Activated CD8-positive, alpha-beta memory T cell treated with anti-CD3 and anti-CD28 coated beads, Interleukin-2, amount 50 U/mL, for 4 hours (primary cell): ENCODE measurements around the gene LAMA3.
A peak's percentile ranks its signal among the peaks of the same experiment; 100 is the strongest.

Source experiments
- DNase-seq: peaks from one replicate; pipeline ENCODE4 v3.0.0-alpha.2; 2020

The LAMA3 gene

DNA sequence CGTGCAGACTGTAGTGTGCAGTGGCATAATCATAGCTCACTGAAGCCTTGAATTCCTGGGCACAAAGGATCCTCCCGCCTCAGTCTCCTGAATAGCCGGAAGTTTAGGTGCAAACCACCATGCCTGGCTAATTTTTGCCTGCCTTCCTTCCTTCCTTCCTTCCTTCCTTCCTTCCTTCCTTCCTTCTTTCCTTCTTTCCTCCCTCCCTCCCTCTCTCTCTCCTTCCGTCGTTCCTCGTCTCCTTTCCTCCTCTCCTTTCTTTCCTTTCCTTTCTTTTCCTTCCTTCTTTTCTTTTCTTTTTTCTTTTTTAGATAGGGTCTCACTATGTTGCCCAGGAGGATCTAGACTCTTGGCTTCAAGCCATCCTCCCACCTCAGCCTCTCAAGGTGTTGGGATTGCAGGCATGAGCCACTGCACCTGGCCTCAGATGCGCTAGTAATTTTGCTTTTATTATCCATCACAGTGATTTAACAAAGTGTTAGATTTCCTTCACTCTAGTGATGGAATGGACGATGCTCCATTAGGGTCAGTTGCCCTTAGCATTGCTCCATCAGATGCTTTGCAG is 20.0 kb upstream of the LAMA3 start:
- no peak for DNase-seq

DNA sequence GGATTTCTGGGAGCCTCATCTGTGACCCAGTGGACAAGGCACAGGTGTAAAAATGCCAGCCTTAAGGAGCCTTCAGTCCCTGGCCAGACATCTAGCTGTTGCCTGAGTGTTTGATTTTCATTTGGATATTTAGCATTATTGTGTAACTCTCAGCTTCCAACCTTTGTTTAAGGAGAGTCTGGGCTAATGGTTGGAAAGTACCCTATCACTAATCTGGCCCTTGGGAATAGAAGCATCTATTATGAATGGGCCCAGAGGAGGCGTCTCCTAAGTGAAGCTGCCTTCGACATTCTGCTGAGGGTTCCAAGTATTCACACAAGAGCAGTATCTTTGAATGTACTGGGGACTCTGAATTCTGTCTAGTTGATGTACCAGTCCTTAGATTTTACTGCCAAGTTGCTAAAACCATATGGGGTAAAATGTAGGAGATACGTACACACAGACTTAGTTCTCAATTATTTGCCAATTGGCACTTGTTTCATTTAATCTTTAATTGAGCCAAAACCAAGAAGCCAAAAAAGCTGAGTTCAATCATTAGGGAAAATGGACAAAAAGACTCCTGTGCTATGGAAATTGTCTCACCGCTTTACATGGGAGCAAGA is 19.3 kb upstream of the LAMA3 start:
- no peak for DNase-seq

DNA sequence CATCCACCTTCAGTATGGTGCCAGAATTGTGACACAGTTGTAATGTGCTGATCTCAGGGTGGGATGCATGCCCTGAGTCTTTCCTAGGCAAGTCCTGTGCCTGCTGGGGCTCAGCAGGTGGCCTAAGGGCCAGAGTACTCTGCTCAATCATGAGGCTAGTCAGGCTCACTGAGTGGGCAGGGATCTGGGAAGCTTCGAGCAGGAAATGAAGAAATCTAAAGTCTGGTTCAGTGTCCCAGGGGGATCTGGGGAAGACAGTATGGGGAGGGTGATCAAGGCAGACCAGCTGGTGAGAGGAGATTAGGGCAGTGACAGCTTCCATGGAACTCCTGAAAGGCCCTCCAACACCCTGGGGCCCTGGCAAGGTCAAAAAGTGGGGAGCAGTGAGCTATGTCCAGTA is 17.7 kb upstream of the LAMA3 start:
- no peak for DNase-seq

DNA sequence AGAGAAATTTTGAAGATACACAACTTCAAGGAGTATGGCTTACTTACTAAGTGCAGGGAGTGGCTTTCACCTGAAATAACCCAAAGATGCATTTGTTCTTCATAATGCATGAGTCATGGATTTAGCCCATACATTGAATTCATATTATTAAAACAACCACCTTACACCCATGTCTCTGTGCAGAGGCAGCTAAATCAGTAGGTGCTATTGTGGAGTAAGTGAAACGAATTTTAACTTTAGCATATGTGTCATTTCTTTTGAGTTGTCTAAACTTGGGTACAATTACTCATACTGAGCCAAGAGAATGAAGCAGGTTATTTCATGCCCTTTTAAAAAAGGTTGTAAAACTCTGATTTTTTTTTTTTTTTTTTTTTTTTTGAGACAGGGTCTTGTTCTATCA is 15.5 kb upstream of the LAMA3 start:
- DNase-seq, result no peak

DNA sequence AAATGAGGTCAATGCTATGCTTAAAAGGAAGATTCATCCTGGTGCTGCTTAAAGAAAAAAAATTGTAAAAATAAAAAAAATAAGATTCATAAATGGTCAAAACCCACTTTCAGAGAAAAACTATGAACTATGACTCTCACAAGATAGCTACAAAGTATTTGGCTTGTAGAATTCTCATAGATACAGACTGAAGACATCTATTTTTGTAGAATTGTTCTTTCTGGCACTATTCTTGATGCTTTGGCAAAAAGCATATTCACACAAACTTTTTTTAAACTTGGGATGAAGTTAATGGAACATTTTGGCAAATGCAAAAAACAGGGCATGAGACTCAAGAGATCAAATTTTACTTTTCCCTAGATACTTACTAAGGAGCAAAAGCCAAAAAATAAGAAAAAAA is 14.0 kb upstream of the LAMA3 start:
- DNase-seq, result no peak

DNA sequence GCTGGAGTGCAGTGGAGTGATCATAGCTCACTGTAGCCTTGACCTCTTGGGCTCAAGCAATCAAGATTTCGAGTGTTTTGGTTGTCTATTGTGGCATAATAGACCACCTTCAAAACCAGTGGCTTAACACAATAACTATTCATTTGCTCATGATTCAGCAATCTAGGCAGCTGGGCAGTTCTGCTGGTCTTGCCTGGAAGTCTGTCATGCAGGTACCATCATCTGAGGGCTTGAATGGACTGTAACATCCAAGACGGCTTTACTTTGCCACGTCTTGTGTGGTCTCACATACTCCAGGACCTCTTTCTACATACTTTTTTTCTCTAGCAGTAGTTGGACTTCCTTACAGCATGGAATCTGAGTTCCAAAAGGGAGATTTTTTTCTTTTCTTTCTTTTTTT is 13.4 kb upstream of the LAMA3 start:
- no peak for DNase-seq

DNA sequence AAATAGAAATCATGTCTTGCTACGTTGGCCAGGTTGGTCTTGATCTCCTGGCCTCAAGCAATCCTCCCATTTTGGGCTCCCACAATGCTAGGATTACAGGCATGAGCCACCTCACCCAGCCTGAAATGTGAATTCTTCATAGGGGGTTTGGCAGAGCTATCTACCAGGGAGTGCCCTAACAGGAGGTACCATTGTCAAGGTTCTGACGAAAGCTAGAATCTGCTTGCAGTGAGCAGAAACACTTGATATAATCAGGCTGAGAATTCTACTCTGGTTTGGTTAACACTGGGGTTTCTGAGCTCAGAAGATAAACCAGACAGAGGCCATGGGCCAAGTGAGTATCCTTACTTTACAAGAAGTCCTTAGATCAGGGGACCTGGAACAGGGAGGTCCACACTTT is 7.2 kb upstream of the LAMA3 start:
- no peak for DNase-seq

DNA sequence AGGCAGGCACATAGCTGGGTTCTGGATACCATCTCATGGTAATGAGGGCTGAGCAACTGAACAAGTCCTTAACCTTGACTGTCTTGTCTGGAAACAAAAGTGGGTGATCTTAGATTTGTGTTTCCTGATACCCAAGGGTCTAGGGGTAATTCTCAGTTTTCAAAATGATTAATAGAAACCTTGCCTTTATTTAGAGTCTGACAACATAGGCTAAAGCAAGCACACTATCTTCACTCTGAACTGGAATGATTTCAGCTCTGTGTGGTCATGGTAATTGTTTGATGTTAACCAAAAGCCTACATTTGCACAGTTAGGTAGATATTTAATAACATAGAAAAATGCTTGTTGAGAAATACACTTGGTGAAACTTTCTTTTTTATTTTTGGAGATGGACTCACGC is 6.8 kb upstream of the LAMA3 start:
- no peak for DNase-seq

DNA sequence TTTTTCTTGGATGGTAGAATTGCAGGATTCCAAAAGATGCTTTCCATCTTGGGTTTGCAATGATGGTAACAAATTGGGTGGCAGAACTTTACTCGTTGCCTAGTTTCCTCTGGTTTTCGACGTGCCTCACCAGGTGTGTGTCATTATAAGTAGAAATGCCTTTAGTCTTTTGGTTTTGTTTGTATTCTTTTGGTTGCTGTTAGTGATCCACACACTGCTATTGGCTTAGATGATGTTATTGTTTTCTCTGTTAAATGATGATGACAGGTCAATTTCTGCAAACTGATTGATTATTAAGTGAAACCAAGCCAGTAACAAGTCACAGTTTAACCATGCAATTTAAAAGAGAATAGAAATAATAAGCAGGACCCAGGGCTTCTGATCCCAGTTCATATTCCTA is 6.1 kb upstream of the LAMA3 start:
- DNase-seq, result no peak

DNA sequence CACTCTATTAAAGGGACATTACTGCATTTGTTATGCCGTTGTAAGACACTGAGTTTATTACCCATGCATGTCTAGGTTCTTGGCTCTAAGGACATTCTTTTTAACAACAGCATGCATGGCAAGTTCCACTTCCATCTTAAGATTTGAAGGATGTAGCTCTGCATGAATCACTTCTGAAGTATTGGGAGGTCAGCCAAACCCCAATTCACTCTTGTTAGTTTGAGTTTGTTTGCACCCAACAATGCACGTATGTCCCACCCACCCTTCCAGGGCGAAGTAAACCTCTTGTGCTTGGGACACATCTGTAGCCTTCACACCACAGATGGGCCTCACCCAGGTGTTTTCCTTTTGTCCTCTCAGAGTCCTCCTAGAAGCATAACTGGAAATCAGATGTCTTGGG is 5.6 kb upstream of the LAMA3 start:
- no peak for DNase-seq

DNA sequence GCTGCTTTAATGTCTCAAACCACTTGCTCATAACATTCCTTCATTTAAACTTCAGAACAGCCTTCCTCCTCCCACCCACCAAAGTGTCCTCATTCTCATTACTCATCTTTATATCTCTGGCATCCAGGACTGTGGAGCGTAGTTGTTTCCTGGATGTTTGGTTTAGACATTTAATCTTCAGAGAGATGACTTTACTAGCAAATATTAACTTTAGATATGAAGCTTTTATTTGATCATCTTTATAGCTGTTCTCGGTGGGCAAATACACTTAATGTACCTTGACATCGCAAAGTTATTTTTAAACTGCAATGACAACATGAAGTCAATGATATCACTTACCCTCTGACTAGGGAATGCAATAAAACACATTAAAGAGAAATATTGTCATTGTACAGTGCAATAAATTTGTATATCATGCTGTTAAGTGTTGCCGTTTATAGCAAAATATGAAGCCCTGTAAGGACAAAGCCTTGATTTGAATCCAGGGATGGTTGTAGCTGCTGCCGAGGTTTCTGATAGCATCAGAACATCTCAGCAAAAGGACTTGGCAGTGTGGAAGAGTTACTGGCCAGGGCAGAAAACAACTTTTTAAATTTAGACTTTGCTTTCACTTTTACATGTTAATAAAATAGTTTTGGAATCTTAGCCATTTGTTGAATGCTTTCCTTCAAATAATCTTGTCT is 4.6 kb upstream of the LAMA3 start:
- DNase-seq, result no peak

DNA sequence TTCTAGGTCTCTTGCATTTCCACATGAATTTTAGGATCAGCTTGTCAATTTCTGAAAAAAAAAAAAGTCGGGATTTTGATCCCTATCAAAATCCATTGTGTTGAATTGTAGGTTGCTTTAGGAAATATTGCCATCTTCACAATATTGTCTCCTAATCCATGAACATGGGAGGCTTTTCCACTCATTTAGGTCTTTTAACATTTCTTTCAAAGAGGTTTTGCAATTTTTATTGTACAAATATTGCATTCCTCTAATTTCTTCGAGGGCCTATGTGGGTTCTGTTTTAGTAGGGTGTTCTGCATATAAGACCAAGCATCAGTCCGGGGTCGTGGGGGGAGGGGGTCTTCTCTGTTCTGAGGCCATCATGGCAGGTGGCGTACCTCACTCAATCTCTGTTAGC is 725 bp upstream of the LAMA3 start:
- DNase-seq, result no peak

DNA sequence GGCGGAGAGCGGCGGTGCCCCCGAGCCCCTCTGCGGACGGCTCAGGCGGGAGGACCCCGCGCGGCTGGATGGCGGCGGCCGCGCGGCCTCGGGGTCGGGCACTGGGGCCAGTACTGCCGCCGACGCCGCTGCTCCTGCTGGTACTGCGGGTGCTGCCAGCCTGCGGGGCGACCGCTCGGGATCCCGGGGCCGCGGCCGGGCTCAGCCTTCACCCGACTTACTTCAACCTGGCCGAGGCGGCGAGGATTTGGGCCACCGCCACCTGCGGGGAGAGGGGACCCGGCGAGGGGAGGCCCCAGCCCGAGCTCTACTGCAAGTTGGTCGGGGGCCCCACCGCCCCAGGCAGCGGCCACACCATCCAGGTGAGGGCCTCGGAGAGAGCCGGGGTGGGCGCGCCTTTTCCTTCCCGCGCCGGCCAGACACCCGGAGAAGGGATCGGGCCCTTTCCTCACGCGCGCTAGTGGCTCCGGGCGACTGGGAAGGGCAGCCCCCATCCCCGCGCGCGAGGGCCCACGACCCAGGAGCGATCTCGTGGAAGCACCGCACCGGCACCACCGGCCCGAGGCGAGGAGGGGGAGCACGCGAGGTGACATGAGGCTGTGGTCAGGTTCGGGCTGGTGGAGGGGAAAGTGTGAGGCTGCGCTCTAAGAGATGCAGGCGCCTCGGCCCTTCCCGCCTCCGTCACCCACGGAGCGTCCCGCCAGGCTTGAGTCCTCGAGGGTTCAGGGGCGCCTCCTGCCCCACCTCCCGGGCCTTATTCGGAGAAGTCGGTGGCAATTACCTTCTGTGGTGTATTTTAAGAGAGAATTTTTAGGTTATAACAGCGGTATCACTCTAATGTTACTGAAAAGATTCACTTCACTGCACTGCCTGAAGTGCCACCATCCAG is 607 bp downstream of the LAMA3 start:
- DNase-seq, result peak; percentile 17

DNA sequence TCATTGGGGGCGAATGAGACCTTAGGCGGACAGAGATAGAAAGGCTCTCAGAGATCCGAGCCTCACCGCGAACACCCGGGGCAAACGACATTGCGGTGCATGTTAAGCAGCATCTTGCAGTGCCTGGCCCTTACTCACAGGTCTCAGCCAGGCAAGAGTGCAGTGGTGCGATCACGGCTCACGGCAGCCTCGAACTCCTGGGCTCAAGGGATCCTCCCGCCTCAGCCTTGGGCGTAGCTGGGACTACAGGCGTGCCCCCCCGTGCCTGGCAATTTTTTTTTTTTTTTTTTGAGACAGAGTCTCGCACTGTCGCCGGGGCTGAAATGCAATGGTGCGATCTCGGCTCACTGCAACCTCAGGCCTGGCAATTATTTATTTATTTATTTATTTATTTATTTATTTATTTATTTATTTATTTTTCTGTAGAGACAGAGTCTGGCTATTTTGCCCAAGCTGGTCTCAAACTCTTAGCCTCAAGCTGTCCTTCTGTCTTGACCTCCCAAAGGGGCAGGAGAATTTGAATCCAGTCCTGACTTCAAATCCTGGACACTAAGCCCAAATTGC is 1.3 kb downstream of the LAMA3 start:
- DNase-seq, result no peak

DNA sequence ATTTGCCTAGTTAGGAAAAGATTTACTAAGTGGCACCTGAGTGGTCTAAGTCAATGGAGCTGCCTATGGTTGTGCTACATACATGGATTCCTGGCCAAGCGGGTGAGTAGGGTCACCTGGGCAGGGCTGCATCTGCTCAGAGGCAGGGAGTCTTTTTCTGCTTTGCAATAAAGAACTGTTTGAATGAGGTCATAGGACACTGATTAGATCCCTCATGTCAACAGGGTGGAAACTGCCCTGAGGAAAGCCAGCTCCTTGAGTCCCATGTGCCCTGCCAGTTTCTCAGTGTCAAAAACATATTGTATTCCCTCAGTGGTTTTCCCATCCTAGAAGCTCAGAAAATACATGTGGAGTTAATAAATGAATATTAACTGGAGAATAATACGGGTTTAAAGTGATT is 4.6 kb downstream of the LAMA3 start:
- DNase-seq, result no peak

DNA sequence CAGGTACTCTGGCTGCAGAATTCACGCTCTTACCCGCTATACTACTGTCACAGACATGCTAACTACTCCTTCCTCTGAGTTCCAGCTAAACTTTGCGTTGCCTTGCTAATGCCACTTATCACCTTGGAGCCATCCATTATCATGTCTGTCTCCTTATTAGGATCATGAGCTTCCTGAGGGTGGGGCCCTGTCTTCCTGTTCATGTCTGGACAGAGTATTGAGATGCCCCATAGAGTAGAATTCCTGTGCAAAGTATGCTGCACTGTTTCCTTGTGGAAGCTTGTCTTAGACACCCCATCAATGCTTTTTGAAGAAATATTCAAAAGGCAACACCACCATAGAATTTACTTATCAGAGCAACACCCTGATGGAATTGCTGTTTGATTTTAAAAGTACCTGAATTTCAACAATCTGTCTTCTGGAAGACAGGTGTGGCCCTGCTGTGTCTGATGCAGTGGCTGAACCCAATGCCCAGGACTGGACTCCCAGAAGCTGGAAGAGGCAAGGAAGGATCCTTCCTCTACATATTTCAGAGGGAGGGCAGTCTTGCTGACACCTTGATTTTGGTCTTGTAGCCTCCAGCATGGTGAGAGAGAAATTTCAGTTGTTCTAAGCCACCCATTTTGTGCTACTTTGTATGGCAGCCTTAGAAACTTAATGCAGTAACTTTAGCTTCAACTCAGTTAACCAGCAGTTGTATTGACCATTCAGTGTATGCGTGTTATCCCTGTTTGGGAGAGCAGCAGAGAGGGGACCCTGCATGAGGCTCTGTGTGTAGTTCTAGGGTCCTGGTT is 5.6 kb downstream of the LAMA3 start:
- DNase-seq, result no peak

DNA sequence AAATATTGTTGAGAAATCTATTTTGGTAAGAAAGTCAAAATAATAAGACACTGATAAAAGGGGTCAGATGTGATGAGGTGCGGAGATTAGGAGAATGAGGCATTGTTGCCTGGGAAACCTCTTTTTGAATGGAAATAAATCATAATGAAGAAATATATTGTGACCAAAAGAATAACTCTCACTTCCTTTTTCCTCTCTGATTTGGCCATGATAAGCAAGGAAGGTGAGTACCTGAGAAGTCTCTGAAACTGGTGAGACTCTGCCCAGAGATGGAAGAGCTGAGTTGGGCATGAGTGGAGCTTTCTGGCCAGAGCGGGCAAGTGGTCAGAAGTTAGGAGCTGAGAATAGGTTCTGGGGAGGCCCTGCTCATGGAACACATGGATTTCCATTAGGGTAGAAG is 11.8 kb downstream of the LAMA3 start:
- DNase-seq, result no peak

DNA sequence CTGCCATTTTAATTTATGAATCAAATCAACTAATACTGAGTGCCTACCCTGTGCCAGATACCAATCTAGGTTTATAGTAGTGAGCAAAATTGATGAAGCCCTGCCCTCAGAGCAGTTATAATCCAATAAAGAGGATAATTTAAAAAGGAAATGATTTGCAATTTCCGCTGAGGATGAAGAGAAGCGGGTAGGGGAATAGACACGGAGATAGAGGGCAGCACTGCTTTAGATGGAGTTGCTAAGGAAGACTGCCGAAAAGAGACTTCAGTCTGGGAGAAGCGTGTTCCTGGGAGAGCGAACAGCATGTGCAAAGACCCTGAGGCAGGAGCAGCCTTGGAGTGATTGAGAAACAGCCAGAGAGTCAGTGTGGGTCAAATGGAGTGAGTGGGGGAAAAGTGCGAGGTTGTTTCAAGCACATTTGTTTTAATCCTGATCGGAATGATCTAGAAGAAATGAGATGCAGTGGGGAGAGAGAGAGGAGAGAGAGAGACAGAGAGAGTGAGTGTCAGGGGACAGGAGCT is 12.4 kb downstream of the LAMA3 start:
- DNase-seq, result no peak

DNA sequence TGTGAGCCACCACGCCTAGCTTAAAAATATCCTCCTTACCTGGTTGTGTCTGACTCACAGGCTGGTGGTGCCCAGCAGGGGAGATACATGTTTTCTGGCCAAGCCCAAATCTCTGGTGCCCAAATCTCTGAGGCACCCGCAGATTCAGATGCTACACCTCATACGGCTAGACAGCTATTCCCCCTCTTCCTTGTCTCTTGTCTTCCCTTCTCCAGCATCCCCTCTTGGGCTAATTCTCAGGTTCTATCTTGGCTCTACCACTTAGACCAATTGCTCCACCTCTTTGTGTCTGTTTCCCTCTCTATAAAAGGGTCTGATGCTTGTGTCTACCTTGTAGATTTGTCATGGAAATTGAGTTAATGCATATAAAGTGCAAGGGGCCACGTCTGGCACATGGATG is 13.4 kb downstream of the LAMA3 start:
- DNase-seq, result no peak

DNA sequence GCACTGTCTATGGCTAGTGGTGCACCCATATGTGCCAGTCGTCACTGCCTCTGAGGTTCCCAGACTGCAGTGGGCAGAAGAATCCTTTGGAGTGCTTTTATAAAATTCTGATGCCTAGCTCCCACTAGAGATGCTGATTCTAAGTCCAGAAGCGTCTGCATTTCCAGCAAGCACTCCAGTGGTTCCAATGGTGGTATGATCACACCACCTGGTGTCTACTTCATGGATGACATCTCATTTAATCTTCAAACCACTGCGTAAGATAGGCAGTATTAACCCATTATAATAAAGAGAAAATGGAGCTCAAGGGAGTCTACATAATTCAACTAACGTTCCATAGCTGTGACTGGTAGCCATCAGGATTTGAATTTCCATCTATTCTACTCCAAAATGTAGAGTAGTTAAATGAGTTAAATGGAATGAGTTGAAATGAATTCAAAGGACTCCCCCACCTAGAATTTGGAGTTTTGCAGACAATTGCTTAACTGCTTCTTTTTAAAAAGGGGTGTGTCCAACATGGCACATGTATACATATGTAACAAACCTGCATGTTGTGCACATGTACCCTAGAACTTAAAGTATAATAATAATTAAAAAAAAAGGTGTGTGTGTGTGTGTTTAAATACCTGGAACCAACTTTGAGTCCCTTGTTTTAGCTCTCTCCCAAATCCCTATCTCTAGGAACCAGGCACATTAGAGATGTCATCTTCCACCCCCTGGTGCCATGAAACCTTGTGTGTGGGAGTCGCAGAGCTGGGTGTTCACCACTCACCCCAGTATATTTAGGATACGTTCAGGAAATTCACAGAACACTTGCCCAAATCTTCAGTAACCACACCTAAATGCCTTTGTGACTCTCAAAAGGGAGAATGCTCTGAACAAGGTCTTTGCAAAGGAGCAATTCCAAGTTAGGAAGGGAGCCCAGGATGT is 14.1 kb downstream of the LAMA3 start:
- no peak for DNase-seq

DNA sequence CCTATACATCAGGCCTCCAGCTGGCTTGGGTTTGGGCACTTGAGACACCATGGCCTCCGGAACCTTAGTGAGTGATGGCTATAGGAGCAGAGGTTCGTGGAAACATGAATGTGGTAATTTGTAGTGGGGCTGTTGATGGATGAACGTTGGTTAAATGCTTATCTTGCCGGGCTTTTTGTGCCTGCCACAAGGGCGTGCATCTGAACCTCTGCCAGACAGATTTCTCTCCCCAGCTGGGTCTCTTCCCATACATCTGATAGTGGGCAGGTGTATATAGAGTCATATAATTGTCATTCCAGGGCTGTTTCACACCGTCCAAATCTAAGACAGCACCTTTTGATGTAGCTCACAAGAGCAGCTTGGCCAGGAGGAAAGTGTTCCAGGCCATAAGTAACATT is 14.7 kb downstream of the LAMA3 start:
- no peak for DNase-seq
